ENCODE measurements around the gene MRPS24. TPM values are rescaled to one million over a fixed set of nuclear protein-coding genes. Genes with fewer than 3 reads are reported as not detected.

MRPS24 gene
- total RNA-seq, 4 donors from 2014 or later = 64.9 to 135 (median 92.5) TPM

- no peak overlapping the region for H3K4me3 ChIP-seq (ENCODE audit: low read depth, poor library complexity, severe bottlenecking)
- no peak for DNase-seq (ENCODE audit: low spot score in 2 of 2)
- intact Hi-C loops (cut with DNase I; ENCODE audit: low total_unique reads) = no loop called here
- TF ChIP-seq POLR2A (IDR thresholded peaks at IDR 0.05) (no peak), CTCF (IDR thresholded peaks at IDR 0.05) (no peak)
- WGBS, 2 donors = 52 to 59% methylated on average over 2 of the region's 2 CpGs
Observed at GRCh38 chr7:43879477-43879876, 10.2 kb upstream of the MRPS24 start.

GRCh38 chr7:43878867-43879266, 9.6 kb upstream of the MRPS24 start:
- 79 to 84% methylated on average over 5 of the region's 5 CpGs for WGBS, 2 donors
- H3K4me3 ChIP-seq (ENCODE audit: low read depth, poor library complexity, severe bottlenecking) = no peak overlapping the region
- no peak for DNase-seq (ENCODE audit: low spot score in 2 of 2)
- TF ChIP-seq POLR2A (IDR thresholded peaks at IDR 0.05) (no peak), CTCF (IDR thresholded peaks at IDR 0.05) (no peak)
- intact Hi-C loops (cut with DNase I; ENCODE audit: low total_unique reads) = no loop called here

GRCh38 chr7:43877968-43878864, 8.9 kb upstream of the MRPS24 start:
- no peak for DNase-seq (ENCODE audit: low spot score in 2 of 2)
- WGBS, 2 donors = 92% methylated on average over 38 of the region's 38 CpGs
- no peak for TF ChIP-seq POLR2A (IDR thresholded peaks at IDR 0.05)
- no peak for TF ChIP-seq CTCF (IDR thresholded peaks at IDR 0.05)
- intact Hi-C loops (cut with DNase I; ENCODE audit: low total_unique reads) = no loop called here
- H3K4me3 ChIP-seq (ENCODE audit: low read depth, poor library complexity, severe bottlenecking) = no peak overlapping the region

- intact Hi-C loops (cut with DNase I; ENCODE audit: low total_unique reads) = no loop called here
- DNase-seq (ENCODE audit: low spot score in 2 of 2) = no peak
- no peak overlapping the region for H3K4me3 ChIP-seq (ENCODE audit: low read depth, poor library complexity, severe bottlenecking)
- TF ChIP-seq POLR2A (IDR thresholded peaks at IDR 0.05) (no peak), CTCF (IDR thresholded peaks at IDR 0.05) (no peak)
- WGBS, 2 donors = 90 to 93% methylated on average over 27 to 29 of the region's 29 CpGs
Observed at GRCh38 chr7:43876976-43877745, 7.8 kb upstream of the MRPS24 start.

GRCh38 chr7:43876241-43876640, 6.9 kb upstream of the MRPS24 start:
- 89 to 95% methylated on average over 6 to 7 of the region's 7 CpGs for WGBS, 2 donors
- TF ChIP-seq CTCF (IDR thresholded peaks at IDR 0.05) = no peak
- TF ChIP-seq POLR2A (IDR thresholded peaks at IDR 0.05) = no peak
- intact Hi-C loops (cut with DNase I; ENCODE audit: low total_unique reads) = no loop called here
- no peak for DNase-seq (ENCODE audit: low spot score in 2 of 2)
- no peak overlapping the region for H3K4me3 ChIP-seq (ENCODE audit: low read depth, poor library complexity, severe bottlenecking)

Data from lower leg skin (tissue), 4 donors.